ENCODE measurements around the gene ZNF771.
"Not testable (repeated sequence)": the region's sequence is repeated elsewhere in the genome, so short reads cannot be mapped to it uniquely, and the experiment has no call there.

ZNF771 gene

GRCh38 chr16:30396627-30397026, 10.8 kb upstream of the ZNF771 start:
- H3K4ac ChIP-seq (ENCODE audit: low read depth, low read length); H3K4me3 ChIP-seq (ENCODE audit: low read depth, low read length); H3K27ac ChIP-seq (ENCODE audit: low read depth, low read length); H2BK120ac ChIP-seq (ENCODE audit: insufficient read depth, low read length, poor library complexity); H3K4me2 ChIP-seq (ENCODE audit: low read length); H4K91ac ChIP-seq (ENCODE audit: low read depth, low read length); H3K9me3 ChIP-seq (ENCODE audit: insufficient read depth, low read depth, low read length); H2BK12ac ChIP-seq (ENCODE audit: low read length); H3K27me3 ChIP-seq (ENCODE audit: insufficient read depth, low read length); DNase-seq; H3K23ac ChIP-seq (ENCODE audit: low read length); H2AK5ac ChIP-seq (ENCODE audit: low read length); H2AFZ ChIP-seq (ENCODE audit: insufficient read depth, low read length, poor library complexity); H3K14ac ChIP-seq (ENCODE audit: low read length); H3K18ac ChIP-seq (ENCODE audit: low read length); H4K8ac ChIP-seq (ENCODE audit: low read depth, low read length); H2BK5ac ChIP-seq (ENCODE audit: low read depth, low read length, poor library complexity); H4K12ac ChIP-seq (ENCODE audit: low read depth, low read length); H3K9ac ChIP-seq (ENCODE audit: low read length): not testable (repeated sequence)
- H3K36me3 ChIP-seq (ENCODE audit: control insufficient read depth in 1 of 2, insufficient read depth in 2 of 2, low read length in 2 of 2) = peaks cover 19 to 20% of the 10 kb centered on the region in 2 experiments
- WGBS (ENCODE audit: extremely low coverage, insufficient coverage, insufficient read length) = no CpG with 5 or more reads among the region's 4 CpGs
- H3K4me1 ChIP-seq (ENCODE audit: control insufficient read depth in 1 of 2, insufficient read depth in 2 of 2, low read length in 2 of 2) = peaks cover 14 to 18% of the 10 kb centered on the region in 2 experiments
- peaks cover 32% of the 10 kb centered on the region for H3K79me1 ChIP-seq (ENCODE audit: low read length)
- peaks cover 19% of the 10 kb centered on the region for H3K79me2 ChIP-seq (ENCODE audit: control insufficient read depth, insufficient read depth, low read length, poor library complexity)

GRCh38 chr16:30397056-30397455, 10.3 kb upstream of the ZNF771 start:
- H3K27ac ChIP-seq (ENCODE audit: low read depth, low read length) = no peak overlapping the region
- no peak overlapping the region for H3K4me2 ChIP-seq (ENCODE audit: low read length)
- H3K79me2 ChIP-seq (ENCODE audit: control insufficient read depth, insufficient read depth, low read length, poor library complexity) = peaks cover 19% of the 10 kb centered on the region
- no peak overlapping the region for H3K14ac ChIP-seq (ENCODE audit: low read length)
- H3K23ac ChIP-seq (ENCODE audit: low read length) = no peak overlapping the region
- no peak overlapping the region for H4K8ac ChIP-seq (ENCODE audit: low read depth, low read length)
- H3K18ac ChIP-seq (ENCODE audit: low read length) = no peak overlapping the region
- no peak overlapping the region for H2BK12ac ChIP-seq (ENCODE audit: low read length)
- H4K91ac ChIP-seq (ENCODE audit: low read depth, low read length) = no peak overlapping the region
- H2AK5ac ChIP-seq (ENCODE audit: low read length) = no peak overlapping the region
- H3K27me3 ChIP-seq (ENCODE audit: insufficient read depth, low read length) = no peaks in the 10 kb centered on the region
- peaks cover 19 to 20% of the 10 kb centered on the region in 2 experiments for H3K36me3 ChIP-seq (ENCODE audit: control insufficient read depth in 1 of 2, insufficient read depth in 2 of 2, low read length in 2 of 2)
- no peak overlapping the region for H2AFZ ChIP-seq (ENCODE audit: insufficient read depth, low read length, poor library complexity)
- no peak overlapping the region for H3K4me3 ChIP-seq (ENCODE audit: low read depth, low read length)
- H3K79me1 ChIP-seq (ENCODE audit: low read length) = peaks cover 32% of the 10 kb centered on the region
- no peak overlapping the region for H2BK120ac ChIP-seq (ENCODE audit: insufficient read depth, low read length, poor library complexity)
- H3K4me1 ChIP-seq (ENCODE audit: control insufficient read depth in 1 of 2, insufficient read depth in 2 of 2, low read length in 2 of 2) = peaks cover 14 to 18% of the 10 kb centered on the region in 2 experiments
- H3K9me3 ChIP-seq (ENCODE audit: insufficient read depth, low read depth, low read length) = no peaks in the 10 kb centered on the region
- H2BK5ac ChIP-seq (ENCODE audit: low read depth, low read length, poor library complexity) = no peak overlapping the region
- H3K4ac ChIP-seq (ENCODE audit: low read depth, low read length) = peak overlapping the region; percentile 19
- no CpG with 5 or more reads among the region's 4 CpGs for WGBS (ENCODE audit: extremely low coverage, insufficient coverage, insufficient read length)
- no peak overlapping the region for H4K12ac ChIP-seq (ENCODE audit: low read depth, low read length)
- H3K9ac ChIP-seq (ENCODE audit: low read length) = no peak overlapping the region
- no peak for DNase-seq

GRCh38 chr16:30397776-30398660, 9.4 kb upstream of the ZNF771 start:
- Histone ChIP-seq H3K36me3 (ENCODE audit: control insufficient read depth in 1 of 2, insufficient read depth in 2 of 2, low read length in 2 of 2) (peaks cover 19 to 20% of the 10 kb centered on the region in 2 experiments), H3K9ac (ENCODE audit: low read length) (no peak overlapping the region), H3K27ac (ENCODE audit: low read depth, low read length) (no peak overlapping the region), H2BK12ac (ENCODE audit: low read length) (no peak overlapping the region), H4K12ac (ENCODE audit: low read depth, low read length) (peak overlapping the region; percentile 5), H2BK120ac (ENCODE audit: insufficient read depth, low read length, poor library complexity) (no peak overlapping the region), H2AK5ac (ENCODE audit: low read length) (peak overlapping the region; percentile 4), H3K4me2 (ENCODE audit: low read length) (no peak overlapping the region), H3K14ac (ENCODE audit: low read length) (no peak overlapping the region), H4K8ac (ENCODE audit: low read depth, low read length) (no peak overlapping the region), H3K4ac (ENCODE audit: low read depth, low read length) (no peak overlapping the region), H3K79me1 (ENCODE audit: low read length) (peaks cover 32% of the 10 kb centered on the region), H3K4me1 (ENCODE audit: control insufficient read depth in 1 of 2, insufficient read depth in 2 of 2, low read length in 2 of 2) (peaks cover 14 to 18% of the 10 kb centered on the region in 2 experiments), H3K27me3 (ENCODE audit: insufficient read depth, low read length) (no peaks in the 10 kb centered on the region), H3K23ac (ENCODE audit: low read length) (no peak overlapping the region), H3K79me2 (ENCODE audit: control insufficient read depth, insufficient read depth, low read length, poor library complexity) (peaks cover 19% of the 10 kb centered on the region), H3K9me3 (ENCODE audit: insufficient read depth, low read depth, low read length) (no peaks in the 10 kb centered on the region), H3K4me3 (ENCODE audit: low read depth, low read length) (peak overlapping the region; percentile 26), H4K91ac (ENCODE audit: low read depth, low read length) (peak overlapping the region; percentile 1), H3K18ac (ENCODE audit: low read length) (peak overlapping the region; percentile 19), H2BK5ac (ENCODE audit: low read depth, low read length, poor library complexity) (no peak overlapping the region), H2AFZ (ENCODE audit: insufficient read depth, low read length, poor library complexity) (no peak overlapping the region)
- no CpG with 5 or more reads among the region's 42 CpGs for WGBS (ENCODE audit: extremely low coverage, insufficient coverage, insufficient read length)
- DNase-seq = no peak

DNA sequence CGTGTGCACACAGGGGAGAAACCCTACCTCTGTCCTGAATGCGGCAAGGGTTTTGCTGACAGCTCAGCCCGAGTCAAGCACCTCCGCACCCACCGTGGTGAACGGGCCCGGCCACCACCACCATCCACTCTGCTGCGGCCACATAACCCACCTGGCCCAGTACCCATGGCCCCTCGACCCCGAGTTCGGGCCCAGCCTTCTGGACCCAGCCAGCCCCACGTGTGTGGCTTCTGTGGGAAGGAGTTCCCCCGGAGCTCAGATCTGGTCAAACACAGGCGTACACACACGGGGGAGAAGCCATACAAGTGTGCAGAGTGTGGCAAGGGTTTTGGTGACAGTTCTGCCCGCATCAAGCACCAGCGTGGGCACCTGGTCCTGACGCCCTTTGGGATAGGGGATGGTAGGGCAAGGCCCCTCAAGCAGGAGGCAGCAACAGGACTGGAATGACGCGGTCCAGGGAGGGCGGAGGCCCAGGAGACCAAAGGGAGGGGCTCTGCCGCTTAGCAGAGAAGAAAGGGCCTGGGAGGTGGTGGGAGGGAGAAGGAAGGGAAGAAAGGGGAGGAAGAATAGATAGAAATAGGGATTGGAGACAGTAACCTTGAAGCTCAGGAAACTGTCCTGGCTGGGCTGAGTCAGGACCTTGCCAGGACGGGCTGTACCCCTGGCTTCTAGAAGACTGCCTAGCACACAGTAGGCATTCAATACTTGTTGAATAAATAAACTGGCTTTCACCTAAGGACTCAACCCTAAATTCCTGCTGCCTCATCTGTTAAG, 8.6 kb upstream of the ZNF771 start:
- Histone ChIP-seq H2BK12ac (ENCODE audit: low read length) (peak overlapping the region; percentile 4), H2AFZ (ENCODE audit: insufficient read depth, low read length, poor library complexity) (no peak overlapping the region), H3K79me2 (ENCODE audit: control insufficient read depth, insufficient read depth, low read length, poor library complexity) (peaks cover 19% of the 10 kb centered on the region), H3K4me2 (ENCODE audit: low read length) (no peak overlapping the region), H4K8ac (ENCODE audit: low read depth, low read length) (no peak overlapping the region), H3K4me1 (ENCODE audit: control insufficient read depth in 1 of 2, insufficient read depth in 2 of 2, low read length in 2 of 2) (peaks cover 14 to 18% of the 10 kb centered on the region in 2 experiments), H2BK120ac (ENCODE audit: insufficient read depth, low read length, poor library complexity) (no peak overlapping the region), H4K12ac (ENCODE audit: low read depth, low read length) (peak overlapping the region; percentile 5), H3K27me3 (ENCODE audit: insufficient read depth, low read length) (no peaks in the 10 kb centered on the region), H3K4ac (ENCODE audit: low read depth, low read length) (no peak overlapping the region), H2AK5ac (ENCODE audit: low read length) (peak overlapping the region; percentile 4), H3K14ac (ENCODE audit: low read length) (no peak overlapping the region), H3K18ac (ENCODE audit: low read length) (peak overlapping the region; percentile 19), H3K79me1 (ENCODE audit: low read length) (peaks cover 32% of the 10 kb centered on the region), H3K23ac (ENCODE audit: low read length) (no peak overlapping the region), H2BK5ac (ENCODE audit: low read depth, low read length, poor library complexity) (no peak overlapping the region), H3K9me3 (ENCODE audit: insufficient read depth, low read depth, low read length) (no peaks in the 10 kb centered on the region), H3K9ac (ENCODE audit: low read length) (no peak overlapping the region), H3K27ac (ENCODE audit: low read depth, low read length) (peak overlapping the region; percentile 100), H4K91ac (ENCODE audit: low read depth, low read length) (peak overlapping the region; percentile 71), H3K36me3 (ENCODE audit: control insufficient read depth in 1 of 2, insufficient read depth in 2 of 2, low read length in 2 of 2) (peaks cover 19 to 20% of the 10 kb centered on the region in 2 experiments), H3K4me3 (ENCODE audit: low read depth, low read length) (peak overlapping the region; percentile 26)
- DNase-seq = no peak
- WGBS (ENCODE audit: extremely low coverage, insufficient coverage, insufficient read length) = no CpG with 5 or more reads among the region's 23 CpGs

Measured in trophoblast cell (in vitro differentiated cells and primary cell).